Measurements from ENCODE around the gene SMAGP.
"Not testable (repeated sequence)": the region's sequence is repeated elsewhere in the genome, so short reads cannot be mapped to it uniquely, and the experiment has no call there.

DNA sequence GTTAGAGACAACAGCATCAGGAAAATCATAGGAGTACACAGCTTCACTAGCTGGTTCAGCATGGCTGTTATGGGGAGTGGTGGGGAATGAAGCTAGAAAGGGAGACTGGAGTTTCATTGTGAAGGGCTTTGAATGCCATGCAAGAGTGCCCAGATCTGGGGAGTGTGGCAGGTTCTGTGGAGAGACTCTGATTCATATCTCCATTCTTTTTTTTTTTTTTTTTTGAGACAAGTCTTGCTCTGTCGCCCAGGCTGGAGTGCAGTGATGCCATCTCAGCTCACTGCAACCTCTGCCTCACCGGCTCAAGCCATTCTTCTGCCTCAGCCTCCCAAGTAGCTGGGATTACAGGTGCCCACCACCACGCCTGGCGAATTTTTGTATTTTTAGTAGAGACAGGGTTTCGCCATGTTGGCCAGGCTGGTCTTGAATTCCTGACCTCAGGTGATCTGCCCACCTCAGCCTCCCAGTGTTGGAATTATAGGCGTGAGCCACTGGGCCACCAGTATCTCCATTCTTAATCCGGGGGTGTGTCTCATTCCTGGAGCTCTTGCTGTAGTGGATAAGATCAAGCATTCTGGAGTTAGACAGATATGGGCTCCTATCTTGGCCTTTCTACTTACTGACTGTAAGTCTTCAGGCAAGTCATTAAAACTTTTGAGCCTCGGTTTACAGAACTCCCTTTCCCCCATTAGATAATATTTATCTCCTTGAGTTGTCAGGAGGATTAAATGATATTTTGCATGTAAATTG is 48.0 kb upstream of the SMAGP start:
- TF ChIP-seq, protein P1, sequence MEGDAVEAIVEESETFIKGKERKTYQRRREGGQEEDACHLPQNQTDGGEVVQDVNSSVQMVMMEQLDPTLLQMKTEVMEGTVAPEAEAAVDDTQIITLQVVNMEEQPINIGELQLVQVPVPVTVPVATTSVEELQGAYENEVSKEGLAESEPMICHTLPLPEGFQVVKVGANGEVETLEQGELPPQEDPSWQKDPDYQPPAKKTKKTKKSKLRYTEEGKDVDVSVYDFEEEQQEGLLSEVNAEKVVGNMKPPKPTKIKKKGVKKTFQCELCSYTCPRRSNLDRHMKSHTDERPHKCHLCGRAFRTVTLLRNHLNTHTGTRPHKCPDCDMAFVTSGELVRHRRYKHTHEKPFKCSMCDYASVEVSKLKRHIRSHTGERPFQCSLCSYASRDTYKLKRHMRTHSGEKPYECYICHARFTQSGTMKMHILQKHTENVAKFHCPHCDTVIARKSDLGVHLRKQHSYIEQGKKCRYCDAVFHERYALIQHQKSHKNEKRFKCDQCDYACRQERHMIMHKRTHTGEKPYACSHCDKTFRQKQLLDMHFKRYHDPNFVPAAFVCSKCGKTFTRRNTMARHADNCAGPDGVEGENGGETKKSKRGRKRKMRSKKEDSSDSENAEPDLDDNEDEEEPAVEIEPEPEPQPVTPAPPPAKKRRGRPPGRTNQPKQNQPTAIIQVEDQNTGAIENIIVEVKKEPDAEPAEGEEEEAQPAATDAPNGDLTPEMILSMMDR (IDR thresholded peaks at IDR 0.05; ENCODE audit: insufficient read depth, low read length) = not testable (repeated sequence)
- not testable (repeated sequence) for TF ChIP-seq POLR2AphosphoS5 (IDR thresholded peaks at IDR 0.05; ENCODE audit: low read depth)
- TF ChIP-seq, protein P2, sequence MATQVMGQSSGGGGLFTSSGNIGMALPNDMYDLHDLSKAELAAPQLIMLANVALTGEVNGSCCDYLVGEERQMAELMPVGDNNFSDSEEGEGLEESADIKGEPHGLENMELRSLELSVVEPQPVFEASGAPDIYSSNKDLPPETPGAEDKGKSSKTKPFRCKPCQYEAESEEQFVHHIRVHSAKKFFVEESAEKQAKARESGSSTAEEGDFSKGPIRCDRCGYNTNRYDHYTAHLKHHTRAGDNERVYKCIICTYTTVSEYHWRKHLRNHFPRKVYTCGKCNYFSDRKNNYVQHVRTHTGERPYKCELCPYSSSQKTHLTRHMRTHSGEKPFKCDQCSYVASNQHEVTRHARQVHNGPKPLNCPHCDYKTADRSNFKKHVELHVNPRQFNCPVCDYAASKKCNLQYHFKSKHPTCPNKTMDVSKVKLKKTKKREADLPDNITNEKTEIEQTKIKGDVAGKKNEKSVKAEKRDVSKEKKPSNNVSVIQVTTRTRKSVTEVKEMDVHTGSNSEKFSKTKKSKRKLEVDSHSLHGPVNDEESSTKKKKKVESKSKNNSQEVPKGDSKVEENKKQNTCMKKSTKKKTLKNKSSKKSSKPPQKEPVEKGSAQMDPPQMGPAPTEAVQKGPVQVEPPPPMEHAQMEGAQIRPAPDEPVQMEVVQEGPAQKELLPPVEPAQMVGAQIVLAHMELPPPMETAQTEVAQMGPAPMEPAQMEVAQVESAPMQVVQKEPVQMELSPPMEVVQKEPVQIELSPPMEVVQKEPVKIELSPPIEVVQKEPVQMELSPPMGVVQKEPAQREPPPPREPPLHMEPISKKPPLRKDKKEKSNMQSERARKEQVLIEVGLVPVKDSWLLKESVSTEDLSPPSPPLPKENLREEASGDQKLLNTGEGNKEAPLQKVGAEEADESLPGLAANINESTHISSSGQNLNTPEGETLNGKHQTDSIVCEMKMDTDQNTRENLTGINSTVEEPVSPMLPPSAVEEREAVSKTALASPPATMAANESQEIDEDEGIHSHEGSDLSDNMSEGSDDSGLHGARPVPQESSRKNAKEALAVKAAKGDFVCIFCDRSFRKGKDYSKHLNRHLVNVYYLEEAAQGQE (IDR thresholded peaks at IDR 0.05; ENCODE audit: insufficient replicate concordance, low read depth) = not testable (repeated sequence)

All from HL-60 (cell line).